GM23338 (cell line): ENCODE results near the gene LRIG1. TPM values are rescaled to one million over a fixed set of nuclear protein-coding genes. Genes with fewer than 3 reads are reported as not detected.

Source experiments
- ATAC-seq: fragments of 200-7000 bp; cut with Tn5 transposase; 3 replicates; pipeline ENCODE4 v1.9.1; 2020
- DNase-seq: peaks from one replicate; pipeline ENCODE4 v3.0.0-alpha.2; 2015; ENCODE audit warnings: low spot score
- H2AFZ ChIP-seq: fragments of 200-600 bp; sonication (generic); 2 replicates; pipeline ENCODE4 v1.8.0; 2016; ENCODE audit warnings: antibody characterized with exemption, mild to moderate bottlenecking, moderate library complexity
- H3F3A ChIP-seq: fragments of 200-600 bp; sonication (generic); replicated peaks from 2 replicates; pipeline ENCODE4 v1.8.0; 2017; ENCODE audit warnings: antibody characterized with exemption, mixed run types, low read depth
- H3K27ac ChIP-seq: fragments of 200-600 bp; sonication (generic); 2 replicates; pipeline ENCODE4 v1.6.1; 2016; ENCODE audit warnings: low read depth
- H3K27me3 ChIP-seq: fragments of 200-600 bp; sonication (generic); 2 replicates; pipeline ENCODE4 v1.8.0; 2016; ENCODE audit warnings: mild to moderate bottlenecking, mixed run types, moderate library complexity; ENCODE audit not compliant: insufficient read depth
- H3K36me3 ChIP-seq: fragments of 200-600 bp; sonication (generic); 2 replicates; pipeline ENCODE4 v1.8.0; 2016; ENCODE audit warnings: mild to moderate bottlenecking; ENCODE audit not compliant: insufficient read depth
- H3K4me1 ChIP-seq: fragments of 200-600 bp; sonication (generic); 2 replicates; pipeline ENCODE4 v1.8.0; 2016; ENCODE audit warnings: mild to moderate bottlenecking, moderate library complexity; ENCODE audit not compliant: insufficient read depth
- H3K4me2 ChIP-seq: fragments of 200-600 bp; sonication (generic); 2 replicates; pipeline ENCODE4 v1.7.1; 2017; ENCODE audit warnings: mixed run types
- H3K4me3 ChIP-seq: fragments of 200-600 bp; sonication (generic); 2 replicates; pipeline ENCODE4 v1.6.1; 2016; ENCODE audit warnings: mixed run types
- H3K79me2 ChIP-seq: fragments of 200-600 bp; sonication (generic); replicated peaks from 2 replicates; pipeline ENCODE4 v1.8.0; 2017; ENCODE audit warnings: mild to moderate bottlenecking; ENCODE audit not compliant: insufficient read depth
- H3K9me2 ChIP-seq: fragments of 200-600 bp; sonication (generic); 2 replicates; pipeline ENCODE4 v1.8.0; 2017; ENCODE audit not compliant: insufficient read depth
- H4K20me1 ChIP-seq: fragments of 200-600 bp; sonication (generic); replicated peaks from 2 replicates; pipeline ENCODE4 v1.8.0; 2017; ENCODE audit warnings: mild to moderate bottlenecking; ENCODE audit not compliant: insufficient read depth
- H3K27ac Mint-ChIP-seq: 2 replicates; pipeline ENCODE4 v1.8.0; 2020; ENCODE audit warnings: inconsistent platforms, mild to moderate bottlenecking, moderate library complexity, mixed read lengths
- H3K27me3 Mint-ChIP-seq: 3 replicates; pipeline ENCODE4 v1.8.0; 2022; ENCODE audit warnings: low read depth, mild to moderate bottlenecking, moderate library complexity, mixed read lengths, inconsistent platforms; ENCODE audit not compliant: insufficient read depth, poor library complexity
- H3K36me3 Mint-ChIP-seq: 3 replicates; pipeline ENCODE4 v1.8.0; 2021; ENCODE audit warnings: low read depth, mild to moderate bottlenecking, inconsistent platforms, moderate library complexity, mixed read lengths
- H3K4me1 Mint-ChIP-seq: 3 replicates; pipeline ENCODE4 v1.8.0; 2020; ENCODE audit warnings: mild to moderate bottlenecking, inconsistent platforms, mixed read lengths
- H3K4me3 Mint-ChIP-seq: 3 replicates; pipeline ENCODE4 v1.8.0; 2021; ENCODE audit warnings: moderate library complexity, mild to moderate bottlenecking, inconsistent platforms, mixed read lengths
- H3K9me3 Mint-ChIP-seq: 3 replicates; pipeline ENCODE4 v1.8.0; 2020; ENCODE audit warnings: moderate library complexity, mild to moderate bottlenecking, inconsistent platforms, mixed read lengths
- CREB1 ChIP-seq: fragments of 250-450 bp; sonication (Bioruptor Pico); IDR thresholded peaks from 2 replicates; pipeline ENCODE4 v1.5.0; 2020; ENCODE audit warnings: low read depth, mild to moderate bottlenecking, moderate library complexity
- EZH2 ChIP-seq: fragments of 200-600 bp; sonication (generic); IDR thresholded peaks from one replicate; pipeline ENCODE4 v1.8.0; 2017; ENCODE audit warnings: antibody characterized with exemption, mild to moderate bottlenecking, low read depth; ENCODE audit not compliant: unreplicated experiment
- EZH2phosphoT487 ChIP-seq: fragments of 200-600 bp; sonication (generic); IDR thresholded peaks from one replicate; pipeline ENCODE4 v1.8.1; 2018; ENCODE audit warnings: antibody characterized with exemption; ENCODE audit not compliant: unreplicated experiment
- JUNB ChIP-seq: IDR thresholded peaks from one replicate; pipeline ENCODE4 v1.6.1; 2016; ENCODE audit warnings: antibody characterized with exemption; ENCODE audit not compliant: unreplicated experiment
- NANOG ChIP-seq: IDR thresholded peaks from 2 replicates; pipeline ENCODE4 v1.6.1; 2016; ENCODE audit warnings: antibody characterized with exemption, borderline replicate concordance
- POLR2AphosphoS5 ChIP-seq: IDR thresholded peaks from 2 replicates; pipeline ENCODE4 v1.6.1; 2016; ENCODE audit warnings: antibody characterized with exemption, low read depth
- STAT1 ChIP-seq: IDR thresholded peaks from one replicate; pipeline ENCODE4 v1.6.1; 2016; ENCODE audit warnings: antibody characterized with exemption; ENCODE audit not compliant: unreplicated experiment
- ZNF114 ChIP-seq: fragments of 250-450 bp; sonication (Bioruptor Pico); IDR thresholded peaks from 2 replicates; pipeline ENCODE4 v1.5.0; 2020; ENCODE audit warnings: mild to moderate bottlenecking, moderate library complexity
- ZNF331 ChIP-seq: fragments of 250-450 bp; sonication (Bioruptor Pico); IDR thresholded peaks from 2 replicates; pipeline ENCODE4 v1.5.0; 2020; ENCODE audit warnings: low read depth, mild to moderate bottlenecking, moderate library complexity
- polyA plus RNA-seq: library from polyadenylated mRNA; unstranded; fragments of >200 nt; fragmentation: Nextera tagmentation; extraction: Ambion mirVana; gene quantifications from 2 replicates; pipeline ENCODE4 v1.2.1, GENCODE V29; 2016
- total RNA-seq: library from RNA; depleted of rRNA; stranded (reverse); fragments of >200 nt; shearing (Covaris generic); gene quantifications from 2 replicates; pipeline ENCODE4 v1.2.3, GENCODE V29; 2014
- TF ChIP-seq, protein P1 (sequence below): IDR thresholded peaks from 2 replicates; pipeline ENCODE4 v1.6.1; 2016; ENCODE audit warnings: antibody characterized with exemption
- TF ChIP-seq, protein P2 (sequence below), 2 experiments: fragments of 200-600 bp in 1 of 2; sonication (generic) in 1 of 2; conservative IDR thresholded peaks; 2 replicates each; pipeline versions ENCODE4 v1.5.1 to v1.6.1; 2016 to 2017; ENCODE audit warnings: antibody characterized with exemption in 2 of 2, low read depth in 2 of 2, mild to moderate bottlenecking in 2 of 2, moderate library complexity in 1 of 2
- TF ChIP-seq, protein P3 (sequence below): IDR thresholded peaks from one replicate; pipeline ENCODE4 v1.6.1; 2018; ENCODE audit warnings: antibody characterized with exemption; ENCODE audit not compliant: unreplicated experiment

The LRIG1 gene
- total and polyA plus RNA-seq, 2 experiments from 2014 or later, result 40.0 to 134 TPM

DNA sequence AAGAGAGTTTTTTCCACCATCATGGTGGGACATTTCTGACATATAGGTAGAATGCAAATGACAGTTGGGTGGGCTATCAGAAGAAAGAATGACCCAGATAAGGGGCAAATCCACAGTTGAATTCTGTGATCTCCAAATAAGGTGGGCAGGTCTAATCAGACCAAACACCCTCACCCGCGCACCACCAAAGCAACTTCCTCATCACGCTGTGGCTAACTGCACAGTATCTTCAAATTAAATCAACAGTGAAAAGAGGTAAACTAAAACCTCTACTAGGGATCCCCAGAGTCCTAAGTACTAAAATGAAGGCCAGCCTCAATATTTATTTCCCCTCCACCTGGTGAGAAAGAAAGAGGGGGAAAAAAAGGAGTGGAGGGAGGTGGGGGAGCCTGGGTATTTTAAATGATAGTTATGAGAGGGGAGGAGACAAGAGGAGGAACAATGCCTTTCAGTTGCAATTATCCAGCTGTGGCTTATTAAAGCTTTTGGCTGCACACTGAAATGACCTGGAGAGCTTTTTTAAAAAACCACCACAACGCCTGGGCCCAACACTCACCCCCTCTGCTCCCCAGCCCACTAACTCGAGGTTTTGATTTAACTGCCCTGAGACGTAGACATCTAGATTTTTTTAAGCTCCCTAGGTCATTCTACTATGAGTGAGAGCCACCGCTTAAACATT, 61.0 kb downstream of the LRIG1 start (continued):
- TF ChIP-seq, protein P1, sequence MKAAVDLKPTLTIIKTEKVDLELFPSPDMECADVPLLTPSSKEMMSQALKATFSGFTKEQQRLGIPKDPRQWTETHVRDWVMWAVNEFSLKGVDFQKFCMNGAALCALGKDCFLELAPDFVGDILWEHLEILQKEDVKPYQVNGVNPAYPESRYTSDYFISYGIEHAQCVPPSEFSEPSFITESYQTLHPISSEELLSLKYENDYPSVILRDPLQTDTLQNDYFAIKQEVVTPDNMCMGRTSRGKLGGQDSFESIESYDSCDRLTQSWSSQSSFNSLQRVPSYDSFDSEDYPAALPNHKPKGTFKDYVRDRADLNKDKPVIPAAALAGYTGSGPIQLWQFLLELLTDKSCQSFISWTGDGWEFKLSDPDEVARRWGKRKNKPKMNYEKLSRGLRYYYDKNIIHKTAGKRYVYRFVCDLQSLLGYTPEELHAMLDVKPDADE, result no peak
- TF ChIP-seq, protein P2, sequence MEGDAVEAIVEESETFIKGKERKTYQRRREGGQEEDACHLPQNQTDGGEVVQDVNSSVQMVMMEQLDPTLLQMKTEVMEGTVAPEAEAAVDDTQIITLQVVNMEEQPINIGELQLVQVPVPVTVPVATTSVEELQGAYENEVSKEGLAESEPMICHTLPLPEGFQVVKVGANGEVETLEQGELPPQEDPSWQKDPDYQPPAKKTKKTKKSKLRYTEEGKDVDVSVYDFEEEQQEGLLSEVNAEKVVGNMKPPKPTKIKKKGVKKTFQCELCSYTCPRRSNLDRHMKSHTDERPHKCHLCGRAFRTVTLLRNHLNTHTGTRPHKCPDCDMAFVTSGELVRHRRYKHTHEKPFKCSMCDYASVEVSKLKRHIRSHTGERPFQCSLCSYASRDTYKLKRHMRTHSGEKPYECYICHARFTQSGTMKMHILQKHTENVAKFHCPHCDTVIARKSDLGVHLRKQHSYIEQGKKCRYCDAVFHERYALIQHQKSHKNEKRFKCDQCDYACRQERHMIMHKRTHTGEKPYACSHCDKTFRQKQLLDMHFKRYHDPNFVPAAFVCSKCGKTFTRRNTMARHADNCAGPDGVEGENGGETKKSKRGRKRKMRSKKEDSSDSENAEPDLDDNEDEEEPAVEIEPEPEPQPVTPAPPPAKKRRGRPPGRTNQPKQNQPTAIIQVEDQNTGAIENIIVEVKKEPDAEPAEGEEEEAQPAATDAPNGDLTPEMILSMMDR (conservative IDR thresholded peaks at IDR 0.05; ENCODE audit: low read depth in 2 of 2), result no peak
- TF ChIP-seq STAT1 (no peak), ZNF114 (no peak), EZH2 (no peak), CREB1 (CRISPR knock-in tag) (no peak), EZH2phosphoT487 (no peak), JUNB (no peak)

DNA sequence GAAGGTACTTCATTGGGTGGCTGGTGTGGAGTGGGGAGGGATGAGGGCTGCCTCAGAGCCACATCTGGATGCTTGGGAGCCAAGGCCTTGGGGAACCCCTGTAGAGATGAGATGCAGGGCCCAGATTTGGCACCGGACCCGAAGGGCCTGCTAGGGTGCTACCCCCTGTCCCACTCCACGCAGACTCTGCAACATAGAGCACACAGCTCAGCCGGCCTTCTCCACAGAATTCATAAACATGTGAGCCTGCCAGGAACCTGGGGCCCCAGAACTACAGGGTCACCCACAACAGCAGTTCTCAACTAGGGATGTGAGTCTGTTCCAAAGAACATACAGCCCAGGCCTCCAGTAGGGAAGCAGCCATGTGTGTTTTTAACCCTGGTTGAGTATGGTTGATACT, 62.8 kb downstream of the LRIG1 start:
- Histone ChIP-seq H2AFZ (no peak overlapping the region), H3F3A (peaks cover 12% of the 10 kb centered on the region; the same call in 1 of the 2 replicates), H3K27ac (no peak overlapping the region), H3K4me3 (no peak overlapping the region), H3K4me2 (no peak overlapping the region), H3K27me3 (no peaks in the 10 kb centered on the region), H3K4me1 (peaks cover 64% of the 10 kb centered on the region), H4K20me1 (peaks cover 31% of the 10 kb centered on the region), H3K79me2 (peaks cover 89% of the 10 kb centered on the region), H3K9me2 (peaks cover 4% of the 10 kb centered on the region; the same call in 1 of the 2 replicates), H3K36me3 (no peaks in the 10 kb centered on the region; the same call in 1 of the 2 replicates)
- peaks cover 17% of the 10 kb centered on the region for H3K27me3 Mint-ChIP-seq
- peak overlapping the region; percentile 50; the same call in 1 of the 2 replicates for H3K27ac Mint-ChIP-seq
- peaks cover 84% of the 10 kb centered on the region for H3K4me1 Mint-ChIP-seq
- TF ChIP-seq POLR2AphosphoS5 (no peak), ZNF331 (CRISPR knock-in tag) (no peak), ZNF114 (no peak), NANOG (no peak)
- TF ChIP-seq, protein P3, sequence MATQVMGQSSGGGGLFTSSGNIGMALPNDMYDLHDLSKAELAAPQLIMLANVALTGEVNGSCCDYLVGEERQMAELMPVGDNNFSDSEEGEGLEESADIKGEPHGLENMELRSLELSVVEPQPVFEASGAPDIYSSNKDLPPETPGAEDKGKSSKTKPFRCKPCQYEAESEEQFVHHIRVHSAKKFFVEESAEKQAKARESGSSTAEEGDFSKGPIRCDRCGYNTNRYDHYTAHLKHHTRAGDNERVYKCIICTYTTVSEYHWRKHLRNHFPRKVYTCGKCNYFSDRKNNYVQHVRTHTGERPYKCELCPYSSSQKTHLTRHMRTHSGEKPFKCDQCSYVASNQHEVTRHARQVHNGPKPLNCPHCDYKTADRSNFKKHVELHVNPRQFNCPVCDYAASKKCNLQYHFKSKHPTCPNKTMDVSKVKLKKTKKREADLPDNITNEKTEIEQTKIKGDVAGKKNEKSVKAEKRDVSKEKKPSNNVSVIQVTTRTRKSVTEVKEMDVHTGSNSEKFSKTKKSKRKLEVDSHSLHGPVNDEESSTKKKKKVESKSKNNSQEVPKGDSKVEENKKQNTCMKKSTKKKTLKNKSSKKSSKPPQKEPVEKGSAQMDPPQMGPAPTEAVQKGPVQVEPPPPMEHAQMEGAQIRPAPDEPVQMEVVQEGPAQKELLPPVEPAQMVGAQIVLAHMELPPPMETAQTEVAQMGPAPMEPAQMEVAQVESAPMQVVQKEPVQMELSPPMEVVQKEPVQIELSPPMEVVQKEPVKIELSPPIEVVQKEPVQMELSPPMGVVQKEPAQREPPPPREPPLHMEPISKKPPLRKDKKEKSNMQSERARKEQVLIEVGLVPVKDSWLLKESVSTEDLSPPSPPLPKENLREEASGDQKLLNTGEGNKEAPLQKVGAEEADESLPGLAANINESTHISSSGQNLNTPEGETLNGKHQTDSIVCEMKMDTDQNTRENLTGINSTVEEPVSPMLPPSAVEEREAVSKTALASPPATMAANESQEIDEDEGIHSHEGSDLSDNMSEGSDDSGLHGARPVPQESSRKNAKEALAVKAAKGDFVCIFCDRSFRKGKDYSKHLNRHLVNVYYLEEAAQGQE, result no peak
- H3K36me3 Mint-ChIP-seq, result peaks cover 64% of the 10 kb centered on the region
- ATAC-seq (no peak), DNase-seq (no peak)
- no peaks in the 10 kb centered on the region for H3K9me3 Mint-ChIP-seq
- H3K4me3 Mint-ChIP-seq, result no peak overlapping the region
